GM21381 (cell line): ENCODE results near the gene OR4N5.
"Not testable (repeated sequence)": the region's sequence is repeated elsewhere in the genome, so short reads cannot be mapped to it uniquely, and the experiment has no call there.

Experiments used
- ATAC-seq: cut with Tn5 transposase; IDR thresholded peaks from one replicate; pipeline ENCODE4 v1.9.1; 2021; ENCODE audit warnings: mild to moderate bottlenecking, moderate library complexity; ENCODE audit not compliant: unreplicated experiment

Gene OR4N5, protein sequence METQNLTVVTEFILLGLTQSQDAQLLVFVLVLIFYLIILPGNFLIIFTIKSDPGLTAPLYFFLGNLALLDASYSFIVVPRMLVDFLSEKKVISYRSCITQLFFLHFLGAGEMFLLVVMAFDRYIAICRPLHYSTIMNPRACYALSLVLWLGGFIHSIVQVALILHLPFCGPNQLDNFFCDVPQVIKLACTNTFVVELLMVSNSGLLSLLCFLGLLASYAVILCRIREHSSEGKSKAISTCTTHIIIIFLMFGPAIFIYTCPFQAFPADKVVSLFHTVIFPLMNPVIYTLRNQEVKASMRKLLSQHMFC

GRCh38 chr14:20138520-20138919 is at the start of gene OR4N5:
TSS of gene OR4N5 (plus strand) at chr14:20138820. CDS start at chr14:20143736, 4,916 bp downstream.
- ATAC-seq, result no peak

GRCh38 chr14:20092050-20092449 is 46.6 kb upstream of the OR4N5 start:
- ATAC-seq, result no peak

- no peak for ATAC-seq
Measured at GRCh38 chr14:20093442-20093841, 45.2 kb upstream of the OR4N5 start.

DNA sequence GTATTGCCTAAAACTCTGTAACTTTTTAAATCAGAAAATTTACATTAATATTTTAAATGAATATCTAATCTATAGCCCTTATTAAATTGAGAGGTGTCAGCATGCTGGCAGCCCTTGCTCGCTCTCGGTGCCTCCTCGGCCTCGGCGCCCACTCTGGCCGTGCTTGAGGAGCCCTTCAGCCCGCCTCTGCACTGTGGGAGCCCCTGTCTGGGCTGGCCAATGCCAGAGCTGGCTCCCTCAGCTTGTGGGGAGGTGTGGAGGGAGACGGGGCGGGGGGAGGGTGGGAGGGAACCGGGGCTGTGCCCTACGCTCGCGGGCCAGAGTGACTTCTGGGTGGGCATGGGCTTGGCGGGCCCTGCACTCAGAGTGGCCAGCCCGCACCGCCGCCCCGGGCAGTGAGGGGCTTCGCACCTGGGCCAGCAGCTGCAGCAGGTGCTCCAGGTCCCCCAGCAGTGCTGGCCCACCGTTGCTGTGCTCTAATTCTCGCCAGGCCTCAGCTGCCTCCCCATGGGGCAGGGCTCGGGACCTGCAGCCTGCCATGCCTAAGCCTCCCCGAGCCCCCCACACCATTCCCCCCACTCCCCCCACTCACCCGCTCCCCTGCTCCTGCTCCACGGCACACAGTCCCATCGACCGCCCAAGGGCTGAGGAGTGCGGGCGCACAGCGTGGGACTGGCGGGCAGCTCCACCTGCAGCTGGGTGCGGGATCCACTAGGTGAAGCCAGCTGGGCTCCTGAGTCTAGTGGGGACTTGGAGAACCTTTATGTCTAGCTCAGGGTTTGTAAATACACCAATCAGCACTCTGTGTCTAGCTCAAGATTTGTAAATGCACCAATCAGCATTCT is 39.5 kb upstream of the OR4N5 start:
- not testable (repeated sequence) for ATAC-seq

- ATAC-seq, result no peak
Measured at GRCh38 chr14:20110438-20110837, 28.2 kb upstream of the OR4N5 start, which contains the start of gene OR4K17. TSS of gene OR4K17 (plus strand) at chr14:20110739. CDS start at chr14:20117500, 6,761 bp downstream.

DNA sequence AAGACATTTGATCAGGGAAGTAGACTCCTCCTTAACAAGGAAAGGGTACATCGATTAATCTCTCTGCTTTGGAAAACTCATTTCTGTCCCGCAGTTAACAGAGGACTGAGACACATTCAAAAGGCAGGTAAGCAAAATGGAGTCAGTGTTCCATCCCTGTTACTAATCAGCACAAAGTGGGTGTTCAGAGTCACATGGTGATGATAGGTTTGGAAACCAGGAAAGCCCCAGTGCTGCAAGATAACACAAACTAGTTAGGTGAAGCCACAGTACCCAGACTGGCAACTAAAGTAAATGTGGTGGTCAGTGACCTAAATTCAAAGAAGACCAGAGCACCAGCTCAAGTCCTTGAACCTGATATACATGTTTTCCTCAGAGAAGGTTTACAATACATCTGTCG is 26.3 kb upstream of the OR4N5 start:
- ATAC-seq, result no peak

- no peak for ATAC-seq
Measured at GRCh38 chr14:20116748-20117147, 21.9 kb upstream of the OR4N5 start.

- ATAC-seq, result no peak
Measured at GRCh38 chr14:20118795-20119194, 19.8 kb upstream of the OR4N5 start.

DNA sequence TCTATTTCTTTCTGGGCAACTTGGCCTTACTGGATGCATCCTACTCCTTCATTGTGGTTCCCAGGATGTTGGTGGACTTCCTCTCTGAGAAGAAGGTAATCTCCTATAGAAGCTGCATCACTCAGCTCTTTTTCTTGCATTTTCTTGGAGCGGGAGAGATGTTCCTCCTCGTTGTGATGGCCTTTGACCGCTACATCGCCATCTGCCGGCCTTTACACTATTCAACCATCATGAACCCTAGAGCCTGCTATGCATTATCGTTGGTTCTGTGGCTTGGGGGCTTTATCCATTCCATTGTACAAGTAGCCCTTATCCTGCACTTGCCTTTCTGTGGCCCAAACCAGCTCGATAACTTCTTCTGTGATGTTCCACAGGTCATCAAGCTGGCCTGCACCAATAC is 5.3 kb downstream of the OR4N5 start:
- no peak for ATAC-seq

- ATAC-seq, result no peak
Measured at GRCh38 chr14:20144820-20145219, 6.2 kb downstream of the OR4N5 start.

DNA sequence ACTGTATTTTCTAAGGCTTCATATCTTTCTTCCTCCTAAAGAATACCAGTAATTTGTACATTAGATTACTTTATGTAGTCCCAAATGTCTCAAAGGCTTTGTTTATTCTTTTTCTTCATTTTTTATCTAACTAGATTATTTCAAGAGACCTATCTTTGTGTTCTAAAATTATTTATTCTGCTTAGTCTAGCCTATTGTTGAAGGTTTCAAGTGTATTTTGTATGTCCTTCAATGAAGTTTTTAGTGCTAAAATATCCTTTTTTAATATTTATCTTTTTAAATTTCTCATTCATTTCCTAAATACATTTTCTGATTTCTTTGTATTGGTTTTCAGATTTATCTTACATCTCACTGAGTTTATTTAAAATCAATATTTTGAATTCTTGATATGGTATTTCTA is 25.8 kb downstream of the OR4N5 start:
- no peak for ATAC-seq

GRCh38 chr14:20167091-20167490 is 28.5 kb downstream of the OR4N5 start:
- no peak for ATAC-seq

- not testable (repeated sequence) for ATAC-seq
Measured at GRCh38 chr14:20169852-20170251, 31.2 kb downstream of the OR4N5 start.

DNA sequence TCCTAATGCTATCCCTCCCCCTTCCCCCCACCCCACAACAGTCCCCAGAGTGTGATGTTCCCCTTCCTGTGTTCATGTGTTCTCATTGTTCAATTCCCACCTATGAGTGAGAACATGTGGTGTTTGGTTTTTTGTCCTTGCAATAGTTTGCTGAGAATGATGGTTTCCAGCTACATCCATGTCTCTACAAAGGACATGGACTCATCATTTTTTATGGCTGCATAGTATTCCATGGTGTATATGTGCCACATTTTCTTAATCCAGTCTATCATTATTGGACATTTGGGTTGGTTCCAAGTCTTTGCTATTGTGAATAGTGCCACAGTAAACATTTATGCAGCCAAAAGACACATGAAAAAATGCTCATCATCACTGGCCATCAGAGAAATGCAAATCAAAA is 35.6 kb downstream of the OR4N5 start:
- not testable (repeated sequence) for ATAC-seq

DNA sequence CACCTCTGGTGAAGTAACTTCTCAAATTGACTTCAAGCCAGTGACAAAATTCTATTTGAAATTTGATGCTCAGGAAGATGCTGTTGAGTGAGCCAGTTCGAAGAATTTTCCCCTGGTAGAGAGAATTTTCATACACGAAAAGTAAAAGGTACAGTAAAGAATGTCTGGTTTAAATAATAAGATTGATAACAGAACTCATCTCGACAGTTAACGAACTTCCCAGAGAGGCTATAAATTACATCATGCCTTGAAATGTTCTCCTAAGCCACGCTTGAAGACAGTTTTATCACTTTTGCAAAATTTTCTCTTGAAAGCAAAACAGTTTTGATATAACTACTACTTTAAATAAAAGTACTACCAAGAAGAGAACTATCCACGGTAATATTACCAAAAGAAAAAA is 37.7 kb downstream of the OR4N5 start:
- ATAC-seq, result no peak

DNA sequence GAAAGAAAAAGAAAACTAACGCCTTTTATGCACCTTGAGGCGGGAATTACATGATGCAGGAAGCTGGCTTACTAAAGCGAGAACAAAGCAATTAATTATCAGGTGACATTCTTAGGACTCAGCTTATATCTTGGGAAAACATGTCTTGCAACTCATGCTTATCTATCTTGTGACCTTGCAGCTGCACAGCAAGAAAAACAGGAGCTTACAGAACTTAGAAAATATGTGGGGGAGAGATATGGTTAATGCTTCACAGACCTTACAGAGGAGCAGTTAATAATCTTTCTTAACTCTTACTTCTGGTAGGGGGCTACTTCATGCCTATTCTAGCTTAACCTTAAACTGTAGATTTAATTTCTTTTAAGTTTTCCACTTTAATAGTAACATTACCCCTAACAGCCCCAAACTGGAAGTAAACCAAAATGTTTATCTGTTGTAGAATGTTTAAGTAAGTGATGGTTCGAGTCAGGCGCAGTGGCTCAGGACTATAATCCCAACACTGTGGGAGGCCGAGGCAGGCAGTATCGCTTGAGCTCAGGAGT is 38.9 kb downstream of the OR4N5 start:
- ATAC-seq, result no peak

DNA sequence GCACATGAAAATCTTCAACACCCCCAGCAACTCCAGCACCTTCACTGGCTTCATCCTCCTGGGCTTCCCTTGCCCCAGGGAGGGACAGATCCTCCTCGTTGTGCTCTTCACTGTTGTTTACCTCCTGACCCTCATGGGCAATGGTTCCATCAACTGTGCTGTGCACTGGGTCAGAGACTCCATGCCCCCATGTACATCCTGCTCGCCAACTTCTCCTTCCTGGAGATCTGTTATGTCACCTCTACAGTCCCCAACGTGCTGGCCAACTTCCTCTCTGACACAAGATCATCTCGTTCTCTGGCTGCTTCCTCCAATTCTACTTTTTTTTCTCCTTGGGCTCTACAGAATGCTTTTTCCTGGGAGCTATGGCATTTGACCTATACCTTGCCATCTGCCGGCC is 40.6 kb downstream of the OR4N5 start:
- no peak for ATAC-seq

DNA sequence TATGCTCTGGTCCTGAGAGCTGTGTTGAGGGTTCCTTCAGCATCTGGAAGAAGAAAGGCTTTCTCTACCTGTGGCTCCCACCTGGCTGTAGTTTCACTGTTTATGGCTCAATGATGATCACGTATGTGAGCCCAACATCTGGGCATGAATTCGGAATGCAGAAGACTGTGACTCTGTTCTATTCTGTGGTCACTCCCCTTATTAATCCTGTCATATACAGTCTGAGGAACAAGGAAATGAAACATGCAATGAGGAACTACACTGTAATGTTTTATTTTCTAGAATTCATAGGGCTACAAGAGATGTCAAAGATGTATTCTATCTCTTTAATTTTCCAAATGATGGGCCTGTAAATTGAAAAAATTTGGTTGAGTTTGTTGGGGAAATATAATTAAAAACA is 41.3 kb downstream of the OR4N5 start:
- no peak for ATAC-seq

- ATAC-seq, result no peak
Measured at GRCh38 chr14:20180486-20180885, 41.9 kb downstream of the OR4N5 start.

DNA sequence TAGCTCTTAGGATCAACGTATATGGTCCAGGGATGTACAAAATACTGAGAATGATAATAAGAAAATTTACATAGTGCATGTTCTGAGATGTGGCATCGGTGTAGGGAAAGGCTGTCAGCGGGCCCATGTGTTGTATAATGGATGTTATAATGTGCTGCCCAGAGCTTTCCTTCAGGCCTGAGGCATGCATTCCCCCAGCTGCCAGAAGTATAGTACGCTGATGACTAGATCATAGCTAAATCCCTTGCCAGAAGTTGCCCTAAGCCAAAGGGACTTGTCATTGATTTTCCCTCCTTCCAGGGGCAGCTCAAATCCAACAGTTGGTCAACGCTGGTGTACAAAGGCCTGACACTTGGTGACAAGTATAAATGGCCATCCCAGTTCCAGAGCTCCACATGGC is 45.6 kb downstream of the OR4N5 start:
- ATAC-seq, result no peak

DNA sequence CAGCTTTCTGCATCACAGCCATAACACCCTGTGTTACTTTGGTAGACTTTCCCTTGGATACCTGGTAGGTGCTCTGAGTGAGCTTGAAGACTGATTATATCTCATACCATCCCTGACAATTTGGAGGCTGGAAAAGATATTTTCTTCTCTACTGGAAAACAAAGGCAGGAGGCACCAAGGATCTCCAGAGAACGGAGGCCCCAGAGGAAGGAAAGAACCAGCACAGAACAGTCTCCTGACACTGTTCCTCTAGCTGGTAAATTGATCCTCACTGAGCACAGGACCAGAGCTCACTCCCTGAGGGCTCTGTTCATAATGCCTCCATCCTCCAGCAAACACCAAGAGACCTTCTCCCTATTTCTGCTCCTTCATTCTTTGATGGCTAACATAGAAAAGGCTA is 52.0 kb downstream of the OR4N5 start, which contains the start of gene OR11G2:
OR11G2 (plus strand) TSS at position 301 of the 400 bp plus-strand sequence. CDS start 6,542 bp downstream, outside the sequence.
- ATAC-seq, result no peak

DNA sequence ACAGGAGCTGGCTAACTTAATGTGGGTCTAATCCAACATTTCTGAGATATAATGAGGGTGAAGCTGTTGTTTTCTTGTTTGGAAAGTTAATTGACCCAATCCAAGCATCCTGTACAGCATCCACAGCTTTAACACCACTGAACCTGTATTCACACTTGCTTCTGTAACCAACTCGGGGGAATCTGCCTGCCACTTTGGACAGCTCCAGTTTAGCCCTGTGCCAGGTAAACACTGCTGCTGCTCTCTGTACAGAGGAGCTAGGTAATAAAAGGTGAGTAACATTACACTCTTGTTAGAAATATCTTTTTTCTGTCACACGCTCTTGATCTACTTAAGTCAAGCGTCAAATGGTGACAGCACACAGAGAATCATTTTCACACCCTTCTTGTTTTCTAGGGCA is 52.8 kb downstream of the OR4N5 start:
- ATAC-seq, result no peak
